ENCODE data around the gene PODN. TPM values are rescaled to one million over a fixed set of nuclear protein-coding genes. Genes with fewer than 3 reads are reported as not detected.

The PODN gene
- total RNA-seq, 1 donor from 2014 or later, result 0.10 TPM

DNA sequence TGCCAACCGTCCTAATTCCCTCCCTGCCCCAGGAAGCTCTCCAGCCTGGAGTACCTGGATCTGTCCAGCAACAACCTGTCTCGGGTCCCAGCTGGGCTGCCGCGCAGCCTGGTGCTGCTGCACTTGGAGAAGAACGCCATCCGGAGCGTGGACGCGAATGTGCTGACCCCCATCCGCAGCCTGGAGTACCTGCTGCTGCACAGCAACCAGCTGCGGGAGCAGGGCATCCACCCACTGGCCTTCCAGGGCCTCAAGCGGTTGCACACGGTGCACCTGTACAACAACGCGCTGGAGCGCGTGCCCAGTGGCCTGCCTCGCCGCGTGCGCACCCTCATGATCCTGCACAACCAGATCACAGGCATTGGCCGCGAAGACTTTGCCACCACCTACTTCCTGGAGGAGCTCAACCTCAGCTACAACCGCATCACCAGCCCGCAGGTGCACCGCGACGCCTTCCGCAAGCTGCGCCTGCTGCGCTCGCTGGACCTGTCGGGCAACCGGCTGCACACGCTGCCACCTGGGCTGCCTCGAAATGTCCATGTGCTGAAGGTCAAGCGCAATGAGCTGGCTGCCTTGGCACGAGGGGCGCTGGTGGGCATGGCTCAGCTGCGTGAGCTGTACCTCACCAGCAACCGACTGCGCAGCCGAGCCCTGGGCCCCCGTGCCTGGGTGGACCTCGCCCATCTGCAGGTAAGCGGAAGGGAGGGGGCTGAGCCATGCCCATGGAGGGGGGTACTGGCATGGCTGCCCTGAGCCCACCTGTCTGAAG is 16.5 kb downstream of the PODN start:
- H3K27me3 Mint-ChIP-seq (ENCODE audit: unreplicated experiment), result peaks cover 10% of the 10 kb centered on the region
- H3K4me3 Mint-ChIP-seq (ENCODE audit: unreplicated experiment), result no peak overlapping the region
- TF ChIP-seq, protein P1, sequence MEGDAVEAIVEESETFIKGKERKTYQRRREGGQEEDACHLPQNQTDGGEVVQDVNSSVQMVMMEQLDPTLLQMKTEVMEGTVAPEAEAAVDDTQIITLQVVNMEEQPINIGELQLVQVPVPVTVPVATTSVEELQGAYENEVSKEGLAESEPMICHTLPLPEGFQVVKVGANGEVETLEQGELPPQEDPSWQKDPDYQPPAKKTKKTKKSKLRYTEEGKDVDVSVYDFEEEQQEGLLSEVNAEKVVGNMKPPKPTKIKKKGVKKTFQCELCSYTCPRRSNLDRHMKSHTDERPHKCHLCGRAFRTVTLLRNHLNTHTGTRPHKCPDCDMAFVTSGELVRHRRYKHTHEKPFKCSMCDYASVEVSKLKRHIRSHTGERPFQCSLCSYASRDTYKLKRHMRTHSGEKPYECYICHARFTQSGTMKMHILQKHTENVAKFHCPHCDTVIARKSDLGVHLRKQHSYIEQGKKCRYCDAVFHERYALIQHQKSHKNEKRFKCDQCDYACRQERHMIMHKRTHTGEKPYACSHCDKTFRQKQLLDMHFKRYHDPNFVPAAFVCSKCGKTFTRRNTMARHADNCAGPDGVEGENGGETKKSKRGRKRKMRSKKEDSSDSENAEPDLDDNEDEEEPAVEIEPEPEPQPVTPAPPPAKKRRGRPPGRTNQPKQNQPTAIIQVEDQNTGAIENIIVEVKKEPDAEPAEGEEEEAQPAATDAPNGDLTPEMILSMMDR (IDR thresholded peaks at IDR 0.05; ENCODE audit: unreplicated experiment), result no peak
- peaks cover 17% of the 10 kb centered on the region for H3K4me1 Mint-ChIP-seq (ENCODE audit: unreplicated experiment)
- DNase-seq (ENCODE audit: low spot score), result no peak
- H3K27ac Mint-ChIP-seq (ENCODE audit: unreplicated experiment), result no peak overlapping the region
- no peaks in the 10 kb centered on the region for H3K9me3 Mint-ChIP-seq (ENCODE audit: unreplicated experiment)
- no peaks in the 10 kb centered on the region for H3K36me3 Mint-ChIP-seq (ENCODE audit: low read depth, unreplicated experiment)

DNA sequence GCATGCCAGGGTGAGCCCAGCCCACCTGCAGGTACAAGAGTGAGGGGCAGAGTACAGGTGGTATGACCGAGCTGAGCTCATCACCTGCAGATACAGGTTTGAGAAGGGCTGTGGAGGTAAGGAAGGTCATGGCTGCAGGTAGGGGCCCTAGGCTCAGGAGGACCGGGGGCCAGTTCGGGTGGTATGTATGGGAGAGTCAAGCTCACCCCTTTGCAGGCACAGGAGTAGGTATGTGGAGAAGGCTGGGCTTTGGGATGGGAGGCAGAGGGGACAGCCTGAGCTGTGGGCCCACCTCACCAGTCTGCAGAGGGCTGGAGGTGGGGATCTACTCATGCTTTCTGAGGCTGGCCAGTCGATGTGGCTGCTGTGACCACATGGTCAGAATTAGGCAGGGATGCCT is 17.2 kb downstream of the PODN start:
- H3K4me1 Mint-ChIP-seq (ENCODE audit: unreplicated experiment), result peaks cover 17% of the 10 kb centered on the region
- H3K9me3 Mint-ChIP-seq (ENCODE audit: unreplicated experiment), result no peaks in the 10 kb centered on the region
- no peaks in the 10 kb centered on the region for H3K36me3 Mint-ChIP-seq (ENCODE audit: low read depth, unreplicated experiment)
- TF ChIP-seq, protein P1 (IDR thresholded peaks at IDR 0.05; ENCODE audit: unreplicated experiment), result no peak
- no peak for DNase-seq (ENCODE audit: low spot score)
- no peak overlapping the region for H3K4me3 Mint-ChIP-seq (ENCODE audit: unreplicated experiment)
- no peak overlapping the region for H3K27ac Mint-ChIP-seq (ENCODE audit: unreplicated experiment)
- H3K27me3 Mint-ChIP-seq (ENCODE audit: unreplicated experiment), result peaks cover 10% of the 10 kb centered on the region

DNA sequence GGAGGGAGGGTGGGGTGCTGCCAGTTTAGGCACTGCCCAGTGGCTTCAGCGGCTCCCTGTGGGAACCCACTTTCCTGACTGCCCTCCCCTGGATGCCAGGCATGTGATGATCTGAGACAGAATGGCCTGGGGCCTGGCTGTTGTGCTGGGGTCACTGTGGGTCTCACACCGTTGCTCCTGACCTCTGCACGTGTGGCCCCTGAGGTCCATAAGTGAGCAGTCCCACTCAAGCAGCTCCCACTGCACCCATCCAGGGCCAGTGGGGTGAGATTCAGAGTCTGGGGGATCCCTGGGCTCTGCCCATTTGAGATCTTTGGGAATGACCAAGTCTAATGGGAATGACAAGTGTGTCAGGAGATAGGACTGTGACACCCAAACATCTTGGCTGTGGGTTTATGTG is 18.0 kb downstream of the PODN start:
- DNase-seq (ENCODE audit: low spot score), result no peak
- Mint-ChIP-seq H3K4me1 (ENCODE audit: unreplicated experiment) (peaks cover 17% of the 10 kb centered on the region), H3K4me3 (ENCODE audit: unreplicated experiment) (no peak overlapping the region), H3K36me3 (ENCODE audit: low read depth, unreplicated experiment) (no peaks in the 10 kb centered on the region), H3K9me3 (ENCODE audit: unreplicated experiment) (no peaks in the 10 kb centered on the region), H3K27me3 (ENCODE audit: unreplicated experiment) (peaks cover 8% of the 10 kb centered on the region), H3K27ac (ENCODE audit: unreplicated experiment) (no peak overlapping the region)
- TF ChIP-seq, protein P1 (IDR thresholded peaks at IDR 0.05; ENCODE audit: unreplicated experiment), result no peak

DNA sequence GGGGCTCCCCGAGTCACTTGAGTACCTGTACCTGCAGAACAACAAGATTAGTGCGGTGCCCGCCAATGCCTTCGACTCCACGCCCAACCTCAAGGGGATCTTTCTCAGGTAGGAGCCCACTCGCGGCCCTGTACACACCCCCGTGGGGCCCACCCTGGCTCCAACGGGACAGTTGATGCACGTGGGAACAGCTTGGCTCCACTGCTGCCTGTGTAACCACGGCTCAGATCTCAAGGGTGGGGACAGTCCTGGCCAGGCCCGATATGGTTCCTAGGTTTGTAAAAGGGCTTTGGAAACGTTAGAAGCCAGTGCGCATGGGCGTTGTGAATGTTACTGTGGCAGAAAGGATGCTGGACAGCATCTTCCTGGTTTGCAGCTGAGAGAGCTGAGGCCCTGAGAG is 18.8 kb downstream of the PODN start:
- no peak overlapping the region for H3K4me3 Mint-ChIP-seq (ENCODE audit: unreplicated experiment)
- TF ChIP-seq, protein P1 (IDR thresholded peaks at IDR 0.05; ENCODE audit: unreplicated experiment), result no peak
- DNase-seq (ENCODE audit: low spot score), result no peak
- no peak overlapping the region for H3K27ac Mint-ChIP-seq (ENCODE audit: unreplicated experiment)
- peaks cover 17% of the 10 kb centered on the region for H3K4me1 Mint-ChIP-seq (ENCODE audit: unreplicated experiment)
- no peaks in the 10 kb centered on the region for H3K9me3 Mint-ChIP-seq (ENCODE audit: unreplicated experiment)
- peaks cover 9% of the 10 kb centered on the region for H3K27me3 Mint-ChIP-seq (ENCODE audit: unreplicated experiment)
- no peaks in the 10 kb centered on the region for H3K36me3 Mint-ChIP-seq (ENCODE audit: low read depth, unreplicated experiment)

DNA sequence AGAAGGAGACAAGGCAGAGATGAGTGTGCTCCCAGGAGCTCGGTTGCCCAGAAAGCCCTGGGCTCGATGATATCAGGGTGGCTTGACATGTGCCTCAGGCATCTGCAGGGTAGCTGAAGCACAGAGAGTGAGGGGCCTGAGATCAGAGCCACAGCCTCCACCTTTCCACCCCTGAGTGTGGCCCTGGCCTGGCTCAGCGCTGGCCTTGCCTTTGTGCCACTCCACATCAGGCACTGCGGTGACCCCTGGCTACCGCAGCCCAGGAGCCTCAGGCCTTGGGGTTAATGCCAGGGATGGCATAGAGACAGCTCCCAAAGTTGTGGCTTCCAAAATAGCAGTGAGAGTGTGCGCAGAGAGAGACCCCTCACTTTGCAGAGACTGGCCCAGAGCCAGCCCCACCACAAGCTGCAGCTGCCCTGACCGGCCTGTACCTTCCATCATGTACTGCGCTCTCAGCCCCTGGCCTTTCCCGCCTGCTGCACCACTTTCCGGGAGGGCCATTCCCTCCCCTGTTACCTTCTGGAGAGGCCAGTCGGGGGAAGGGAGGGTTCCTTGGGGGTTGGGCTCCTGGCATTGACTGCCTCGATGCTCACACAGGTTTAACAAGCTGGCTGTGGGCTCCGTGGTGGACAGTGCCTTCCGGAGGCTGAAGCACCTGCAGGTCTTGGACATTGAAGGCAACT is 19.5 kb downstream of the PODN start:
- no peak overlapping the region for H3K27ac Mint-ChIP-seq (ENCODE audit: unreplicated experiment)
- no peaks in the 10 kb centered on the region for H3K36me3 Mint-ChIP-seq (ENCODE audit: low read depth, unreplicated experiment)
- H3K4me3 Mint-ChIP-seq (ENCODE audit: unreplicated experiment), result no peak overlapping the region
- peaks cover 17% of the 10 kb centered on the region for H3K4me1 Mint-ChIP-seq (ENCODE audit: unreplicated experiment)
- H3K9me3 Mint-ChIP-seq (ENCODE audit: unreplicated experiment), result no peaks in the 10 kb centered on the region
- no peak for DNase-seq (ENCODE audit: low spot score)
- H3K27me3 Mint-ChIP-seq (ENCODE audit: unreplicated experiment), result peaks cover 9% of the 10 kb centered on the region
- TF ChIP-seq, protein P1 (IDR thresholded peaks at IDR 0.05; ENCODE audit: unreplicated experiment), result no peak
